DOHH2 (cell line): ENCODE data around the gene TSPAN11.
A peak's percentile ranks its signal among the peaks of the same experiment; 100 is the strongest.

ENCODE experiments used
- H3F3A ChIP-seq: fragments of 200-600 bp; sonication (generic), shearing (Covaris generic); 2 replicates; pipeline ENCODE4 v1.6.0; 2016; ENCODE audit warnings: antibody characterized with exemption, mild to moderate bottlenecking; ENCODE audit not compliant: control insufficient read depth, insufficient read depth
- H3K27ac ChIP-seq: fragments of 200-600 bp; sonication (generic); 2 replicates; pipeline ENCODE4 v1.5.1; 2014; ENCODE audit warnings: low read depth, mild to moderate bottlenecking, low read length, moderate library complexity
- H3K27me3 ChIP-seq: fragments of 200-600 bp; sonication (generic); 2 replicates; pipeline ENCODE4 v1.6.1; 2014; ENCODE audit warnings: mild to moderate bottlenecking, low read length, mixed read lengths; ENCODE audit not compliant: control insufficient read depth
- H3K36me3 ChIP-seq: fragments of 200-600 bp; sonication (generic); 2 replicates; pipeline ENCODE4 v1.6.1; 2014; ENCODE audit warnings: mild to moderate bottlenecking, low read length, moderate library complexity, mixed read lengths; ENCODE audit not compliant: control insufficient read depth
- H3K4me1 ChIP-seq: fragments of 200-600 bp; sonication (generic); 2 replicates; pipeline ENCODE4 v1.6.1; 2014; ENCODE audit warnings: mild to moderate bottlenecking, low read length, mixed read lengths; ENCODE audit not compliant: control insufficient read depth
- H3K4me2 ChIP-seq: fragments of 200-600 bp; sonication (generic); 2 replicates; pipeline ENCODE4 v1.6.0; 2014; ENCODE audit warnings: mild to moderate bottlenecking, low read length, moderate library complexity
- H3K4me3 ChIP-seq: fragments of 200-600 bp; sonication (generic); 2 replicates; pipeline ENCODE4 v1.5.1; 2014; ENCODE audit warnings: mild to moderate bottlenecking, low read length, mixed read lengths
- H3K79me2 ChIP-seq: fragments of 200-600 bp; sonication (generic); 2 replicates; pipeline ENCODE4 v1.6.1; 2014; ENCODE audit warnings: mild to moderate bottlenecking, low read length, mixed read lengths; ENCODE audit not compliant: control insufficient read depth
- H3K9me2 ChIP-seq: fragments of 200-600 bp; sonication (generic); replicated peaks from 2 replicates; pipeline ENCODE4 v1.6.1; 2014; ENCODE audit warnings: mild to moderate bottlenecking, low read length, mixed read lengths; ENCODE audit not compliant: control insufficient read depth
- H3K9me3 ChIP-seq: fragments of 200-600 bp; sonication (generic); 2 replicates; pipeline ENCODE4 v1.6.1; 2014; ENCODE audit warnings: antibody characterized with exemption, low read length, mixed read lengths; ENCODE audit not compliant: control insufficient read depth, insufficient read depth
- H4K20me1 ChIP-seq: fragments of 200-600 bp; sonication (generic); 2 replicates; pipeline ENCODE4 v1.6.0; 2014; ENCODE audit warnings: low read depth, mild to moderate bottlenecking, antibody characterized with exemption, low read length, moderate library complexity; ENCODE audit not compliant: control insufficient read depth, insufficient read depth
- EZH2phosphoT487 ChIP-seq: fragments of 200-600 bp; sonication (generic); IDR thresholded peaks from 2 replicates; pipeline ENCODE4 v1.6.1; 2017; ENCODE audit warnings: borderline replicate concordance, mild to moderate bottlenecking, antibody characterized with exemption, low read length, moderate library complexity, mixed read lengths
- TF ChIP-seq, protein P1 (sequence below): fragments of 200-600 bp; sonication (generic); IDR thresholded peaks from one replicate; pipeline ENCODE4 v1.5.1; 2014; ENCODE audit warnings: antibody characterized with exemption, mild to moderate bottlenecking, low read depth, low read length; ENCODE audit not compliant: poor library complexity, severe bottlenecking

Gene TSPAN11

DNA sequence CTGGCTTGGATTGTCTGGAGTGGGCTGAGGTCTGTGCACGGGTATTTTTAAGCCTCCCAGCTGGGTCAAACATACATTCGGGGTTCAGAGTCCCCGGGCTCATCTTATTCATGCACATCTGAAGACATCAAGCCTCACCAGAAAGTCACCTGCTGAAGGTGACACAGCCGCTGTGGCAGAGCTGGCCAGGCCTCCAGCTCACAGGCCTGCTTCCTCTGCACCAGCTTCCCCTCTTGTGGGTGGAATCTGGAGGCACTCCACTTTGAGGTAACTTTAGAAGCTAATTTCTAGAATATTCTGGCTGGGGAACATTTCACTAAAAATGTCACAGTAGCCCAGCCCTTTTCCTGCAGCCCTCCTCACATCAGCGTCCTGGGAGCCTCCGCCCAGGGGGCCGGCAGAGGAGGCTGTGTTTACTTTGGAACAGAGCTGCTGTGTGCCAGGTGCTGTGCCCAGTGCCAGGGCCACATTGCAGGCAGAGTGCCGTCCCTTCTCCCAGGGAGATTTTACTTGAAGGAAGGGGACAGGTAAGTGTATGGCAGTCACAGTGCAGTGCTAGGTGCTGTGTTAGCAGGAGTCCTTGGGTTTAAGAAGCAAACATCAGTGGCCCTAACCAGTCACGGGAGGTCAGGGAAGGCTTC is 62.2 kb downstream of the TSPAN11 start:
- Histone ChIP-seq H3K4me3 (no peak overlapping the region), H3K4me2 (no peak overlapping the region), H4K20me1 (no peaks in the 10 kb centered on the region), H3K27me3 (no peaks in the 10 kb centered on the region), H3F3A (no peaks in the 10 kb centered on the region), H3K9me2 (no peaks in the 10 kb centered on the region), H3K79me2 (no peaks in the 10 kb centered on the region), H3K9me3 (no peaks in the 10 kb centered on the region), H3K36me3 (no peaks in the 10 kb centered on the region), H3K4me1 (no peaks in the 10 kb centered on the region), H3K27ac (no peak overlapping the region)
- no peak for TF ChIP-seq EZH2phosphoT487
- TF ChIP-seq, protein P1, sequence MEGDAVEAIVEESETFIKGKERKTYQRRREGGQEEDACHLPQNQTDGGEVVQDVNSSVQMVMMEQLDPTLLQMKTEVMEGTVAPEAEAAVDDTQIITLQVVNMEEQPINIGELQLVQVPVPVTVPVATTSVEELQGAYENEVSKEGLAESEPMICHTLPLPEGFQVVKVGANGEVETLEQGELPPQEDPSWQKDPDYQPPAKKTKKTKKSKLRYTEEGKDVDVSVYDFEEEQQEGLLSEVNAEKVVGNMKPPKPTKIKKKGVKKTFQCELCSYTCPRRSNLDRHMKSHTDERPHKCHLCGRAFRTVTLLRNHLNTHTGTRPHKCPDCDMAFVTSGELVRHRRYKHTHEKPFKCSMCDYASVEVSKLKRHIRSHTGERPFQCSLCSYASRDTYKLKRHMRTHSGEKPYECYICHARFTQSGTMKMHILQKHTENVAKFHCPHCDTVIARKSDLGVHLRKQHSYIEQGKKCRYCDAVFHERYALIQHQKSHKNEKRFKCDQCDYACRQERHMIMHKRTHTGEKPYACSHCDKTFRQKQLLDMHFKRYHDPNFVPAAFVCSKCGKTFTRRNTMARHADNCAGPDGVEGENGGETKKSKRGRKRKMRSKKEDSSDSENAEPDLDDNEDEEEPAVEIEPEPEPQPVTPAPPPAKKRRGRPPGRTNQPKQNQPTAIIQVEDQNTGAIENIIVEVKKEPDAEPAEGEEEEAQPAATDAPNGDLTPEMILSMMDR = no peak

DNA sequence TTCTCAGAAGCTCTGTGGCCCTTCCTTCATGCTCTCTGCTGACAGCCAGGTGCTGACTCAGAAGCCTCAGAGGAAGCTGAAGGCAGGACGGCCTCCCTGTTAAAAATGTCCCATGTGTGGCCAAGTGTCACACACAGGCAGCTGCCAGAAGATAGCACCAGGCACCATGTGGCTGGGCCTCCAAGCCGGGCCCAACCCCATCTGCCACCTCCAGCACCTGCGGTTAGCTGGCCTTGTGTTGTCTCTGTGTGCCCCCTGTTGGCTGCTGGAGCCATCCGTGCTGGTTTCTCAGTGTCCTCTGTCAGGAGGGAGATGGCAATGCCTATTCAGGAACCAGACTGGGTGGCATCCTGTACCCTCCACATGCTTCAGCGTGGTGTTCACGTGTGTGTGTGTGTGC is 63.2 kb downstream of the TSPAN11 start:
- no peaks in the 10 kb centered on the region for H4K20me1 ChIP-seq
- H3K4me3 ChIP-seq = no peak overlapping the region
- no peak overlapping the region for H3K4me2 ChIP-seq
- no peaks in the 10 kb centered on the region for H3K79me2 ChIP-seq
- H3K9me2 ChIP-seq = no peaks in the 10 kb centered on the region
- no peaks in the 10 kb centered on the region for H3K27me3 ChIP-seq
- H3K9me3 ChIP-seq = no peaks in the 10 kb centered on the region
- no peaks in the 10 kb centered on the region for H3K36me3 ChIP-seq
- no peaks in the 10 kb centered on the region for H3F3A ChIP-seq
- no peak for TF ChIP-seq EZH2phosphoT487
- TF ChIP-seq, protein P1 = peak; percentile 39
- H3K4me1 ChIP-seq = no peaks in the 10 kb centered on the region
- no peak overlapping the region for H3K27ac ChIP-seq

DNA sequence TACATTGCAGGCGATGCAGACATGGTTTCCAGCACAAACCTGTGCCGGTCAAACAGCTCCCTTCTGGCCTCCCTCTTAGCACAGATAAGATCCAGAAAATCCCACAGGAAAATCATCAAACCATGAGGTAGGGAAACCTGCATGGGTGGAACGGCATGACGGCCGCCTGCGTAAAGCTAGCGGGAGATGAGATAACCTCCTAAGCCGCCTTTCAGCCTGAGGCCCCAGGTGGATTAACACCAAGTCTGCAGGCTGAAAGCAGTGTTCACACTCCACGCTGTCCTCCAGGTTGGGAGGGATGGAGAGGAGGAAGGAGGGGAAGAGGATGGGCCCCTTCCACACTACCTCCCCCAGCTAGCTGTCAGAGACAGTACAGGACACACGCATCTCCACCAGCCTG is 63.8 kb downstream of the TSPAN11 start:
- no peaks in the 10 kb centered on the region for H3K79me2 ChIP-seq
- no peaks in the 10 kb centered on the region for H3K4me1 ChIP-seq
- no peaks in the 10 kb centered on the region for H3K27me3 ChIP-seq
- no peaks in the 10 kb centered on the region for H3K9me2 ChIP-seq
- H3K9me3 ChIP-seq = no peaks in the 10 kb centered on the region
- no peaks in the 10 kb centered on the region for H4K20me1 ChIP-seq
- H3K36me3 ChIP-seq = no peaks in the 10 kb centered on the region
- H3F3A ChIP-seq = no peaks in the 10 kb centered on the region
- H3K4me3 ChIP-seq = no peak overlapping the region
- no peak overlapping the region for H3K4me2 ChIP-seq
- H3K27ac ChIP-seq = no peak overlapping the region
- TF ChIP-seq, protein P1 = no peak
